GM23338 (cell line): ENCODE measurements around the gene IER5L. TPM values are rescaled to one million over a fixed set of nuclear protein-coding genes. Genes with fewer than 3 reads are reported as not detected.

Source experiments
- polyA plus RNA-seq: library from polyadenylated mRNA; unstranded; fragments of >200 nt; fragmentation: Nextera tagmentation; extraction: Ambion mirVana; gene quantifications from 2 replicates; pipeline ENCODE4 v1.2.1, GENCODE V29; 2016
- total RNA-seq: library from RNA; depleted of rRNA; stranded (reverse); fragments of >200 nt; shearing (Covaris generic); gene quantifications from 2 replicates; pipeline ENCODE4 v1.2.3, GENCODE V29; 2014; rRNA removed

The IER5L gene
- total and polyA plus RNA-seq, 2 experiments from 2014 or later: 0.19 to 0.90 TPM

Other genes with a start within 250 kb of the IER5L start
- 20.2 and 21.3 TPM in 2 replicates for gene DOLK, start 230.7 kb downstream of the IER5L start, total RNA-seq
- 9.8 and 10.3 TPM in 2 replicates for gene DOLK, start 230.7 kb downstream of the IER5L start, polyA plus RNA-seq
- gene NUP188, start 230.6 kb downstream of the IER5L start, total RNA-seq: 107 and 117 TPM in 2 replicates
- gene NUP188, start 230.6 kb downstream of the IER5L start, polyA plus RNA-seq: 25.5 and 28.4 TPM in 2 replicates
- gene SH3GLB2, start 149.9 kb downstream of the IER5L start, total RNA-seq: 64.3 and 68.0 TPM in 2 replicates
- 21.9 and 22.8 TPM in 2 replicates for gene SH3GLB2, start 149.9 kb downstream of the IER5L start, polyA plus RNA-seq
- 37.1 and 47.8 TPM in 2 replicates for gene MIGA2, start 141.6 kb downstream of the IER5L start, total RNA-seq
- gene MIGA2, start 141.6 kb downstream of the IER5L start, polyA plus RNA-seq: 15.3 and 19.3 TPM in 2 replicates
- gene DOLPP1, start 97.2 kb downstream of the IER5L start, total RNA-seq: 30.0 and 31.9 TPM in 2 replicates
- 20.5 and 23.3 TPM in 2 replicates for gene DOLPP1, start 97.2 kb downstream of the IER5L start, polyA plus RNA-seq
- gene CRAT, start 67.5 kb downstream of the IER5L start, total RNA-seq: 9.9 TPM in 2 replicates
- gene CRAT, start 67.5 kb downstream of the IER5L start, polyA plus RNA-seq: 3.7 and 4.6 TPM in 2 replicates
- gene PTPA, start 66.8 kb downstream of the IER5L start, total RNA-seq: 110 and 122 TPM in 2 replicates
- 53.9 and 57.3 TPM in 2 replicates for gene PTPA, start 66.8 kb downstream of the IER5L start, polyA plus RNA-seq